Hypothalamus (tissue), 51 donors: ENCODE data around the gene UBASH3B.
"Not testable (repeated sequence)": the region's sequence is repeated elsewhere in the genome, so short reads cannot be mapped to it uniquely, and the experiment has no call there.

ENCODE experiments used
- DNase-seq, 51 donors: peaks; one replicate each; lab custom pipeline; 2025; lab: John Stamatoyannopoulos, UW

UBASH3B gene

DNA sequence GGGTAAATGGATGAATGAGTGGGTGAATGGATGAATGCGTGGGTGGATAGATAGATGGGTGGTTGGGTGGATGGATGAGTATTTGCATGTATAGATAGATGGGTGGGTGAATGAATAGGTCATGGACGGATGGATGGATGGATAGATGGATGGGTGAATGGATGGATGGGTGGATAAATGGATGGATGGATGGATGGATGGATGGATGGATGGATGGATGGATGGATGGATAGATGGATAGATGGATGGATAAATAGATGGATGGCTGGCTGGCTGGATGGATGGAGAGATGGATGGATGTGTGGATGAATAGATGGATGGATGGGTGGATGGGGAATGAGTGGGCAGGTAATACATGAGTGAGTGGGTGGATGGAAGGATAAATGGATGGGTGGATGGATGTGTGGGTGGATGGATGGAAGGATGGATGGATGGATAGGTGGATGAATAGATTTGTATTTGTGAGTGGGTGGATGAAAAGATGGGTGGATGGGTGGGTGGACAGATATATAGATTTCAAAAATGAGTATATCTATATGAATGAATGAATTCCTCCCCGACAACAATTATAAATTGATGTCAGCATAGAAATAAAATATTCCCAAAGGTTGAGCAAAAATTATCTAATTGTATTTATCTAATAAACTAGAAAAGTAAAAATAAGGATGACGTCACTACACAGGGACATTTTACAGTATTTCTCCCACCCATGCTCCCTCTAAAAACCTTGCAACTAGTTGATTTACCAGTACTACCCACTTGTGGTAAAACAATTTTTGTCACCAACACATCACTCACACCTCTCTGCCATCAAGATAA lies 182.2 kb downstream of the UBASH3B start:
- no peak for DNase-seq

DNA sequence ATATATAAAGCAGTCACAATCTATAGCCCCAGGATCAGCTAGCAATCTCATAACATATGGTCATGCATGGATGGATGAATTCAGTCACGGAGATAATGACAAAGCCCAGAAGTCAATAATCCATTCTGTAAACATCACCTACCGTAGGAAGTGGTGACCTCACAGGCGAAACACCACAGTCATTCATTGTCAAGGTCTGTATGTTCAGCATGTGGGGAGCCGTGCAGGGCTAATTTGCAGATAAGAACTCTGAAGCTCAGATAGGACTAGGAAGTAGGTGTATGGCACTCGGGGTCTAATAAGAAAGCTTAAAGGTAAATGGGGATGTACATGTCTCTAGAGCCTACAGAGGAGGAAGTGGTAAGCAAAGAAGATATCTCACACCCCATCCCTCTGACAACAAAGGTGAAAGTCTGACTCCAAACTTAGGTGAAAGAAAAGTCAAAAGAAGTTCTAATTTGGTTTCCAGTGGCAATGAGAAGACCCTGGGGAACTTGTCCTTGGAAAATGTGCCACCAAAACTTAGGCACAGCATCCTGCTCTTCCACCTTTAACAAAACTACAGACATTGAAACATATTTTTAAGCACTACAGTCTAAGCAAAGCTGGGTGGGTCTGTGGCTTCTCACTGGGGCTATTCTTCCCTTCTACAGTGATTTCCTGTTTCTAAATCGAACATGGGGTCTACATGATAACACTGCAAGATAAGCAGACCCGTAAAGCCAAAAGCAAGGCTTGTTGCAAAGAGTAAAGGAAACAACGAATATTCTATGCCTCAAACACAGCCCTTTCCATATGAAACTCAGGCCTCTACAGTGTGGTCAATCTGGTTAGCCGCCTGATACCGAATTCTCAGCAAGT lies 188.0 kb downstream of the UBASH3B start:
- DNase-seq = no peak

DNA sequence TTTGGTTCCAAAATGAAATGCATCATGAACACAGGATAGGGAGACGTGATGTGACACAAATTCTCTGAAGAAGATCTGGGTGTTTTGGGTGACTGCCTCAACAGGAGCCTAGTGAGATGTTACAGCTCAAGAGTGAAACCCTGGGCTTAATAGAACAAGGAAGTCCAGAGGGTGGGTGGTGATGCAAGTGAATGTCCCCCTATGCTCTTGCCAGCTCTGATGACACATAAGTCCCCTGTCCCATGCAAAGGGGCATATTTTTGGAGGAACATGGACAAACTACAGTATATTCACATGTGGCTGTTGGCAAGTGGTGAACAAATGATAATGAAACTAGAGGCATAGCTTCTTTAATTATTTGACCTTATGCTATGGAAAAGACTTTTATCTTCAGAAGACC lies 191.9 kb downstream of the UBASH3B start:
- no peak for DNase-seq

DNA sequence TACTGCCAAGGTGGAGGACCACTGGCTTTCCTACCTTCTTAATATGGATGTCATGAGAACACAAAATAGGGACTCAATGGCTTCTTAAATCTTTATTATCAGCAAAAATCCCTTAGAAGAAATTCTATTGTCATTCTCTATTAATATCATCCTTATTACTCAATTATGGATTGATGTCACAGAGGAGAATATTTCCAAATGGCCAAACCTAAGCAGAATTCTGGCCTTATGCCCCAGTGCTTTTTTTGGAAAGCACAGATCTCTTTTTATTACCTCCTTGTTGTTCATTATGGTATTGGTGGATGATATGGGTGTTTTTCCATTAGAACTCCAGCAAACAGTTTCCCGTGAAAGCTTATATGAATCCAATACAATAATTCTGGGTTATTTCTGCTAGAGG lies 192.7 kb downstream of the UBASH3B start:
- no peak for DNase-seq

DNA sequence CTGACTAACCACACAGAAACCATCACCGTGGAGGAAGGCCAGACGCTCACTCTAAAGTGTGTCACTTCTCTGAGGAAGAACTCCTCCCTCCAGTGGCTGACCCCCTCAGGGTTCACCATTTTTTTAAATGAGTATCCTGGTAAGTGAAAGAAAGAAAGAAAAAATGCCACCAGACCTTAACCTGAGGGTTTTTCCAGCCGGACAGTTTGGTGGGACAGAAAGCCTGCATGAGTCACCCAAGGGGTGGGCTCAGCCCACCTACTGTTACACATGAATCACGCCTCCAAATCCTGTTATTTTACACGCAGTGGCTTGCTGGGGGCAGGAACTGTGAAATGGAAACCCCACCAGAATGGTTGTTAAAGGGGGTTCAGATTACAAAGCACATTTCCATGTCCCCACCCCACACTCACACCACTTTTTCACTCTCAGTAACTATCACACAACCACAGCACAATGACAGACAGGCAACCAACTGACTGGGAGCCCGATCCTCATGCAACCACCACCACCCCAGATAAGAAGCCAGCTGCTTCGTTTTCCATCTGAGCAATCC lies 194.6 kb downstream of the UBASH3B start:
- DNase-seq = no peak

DNA sequence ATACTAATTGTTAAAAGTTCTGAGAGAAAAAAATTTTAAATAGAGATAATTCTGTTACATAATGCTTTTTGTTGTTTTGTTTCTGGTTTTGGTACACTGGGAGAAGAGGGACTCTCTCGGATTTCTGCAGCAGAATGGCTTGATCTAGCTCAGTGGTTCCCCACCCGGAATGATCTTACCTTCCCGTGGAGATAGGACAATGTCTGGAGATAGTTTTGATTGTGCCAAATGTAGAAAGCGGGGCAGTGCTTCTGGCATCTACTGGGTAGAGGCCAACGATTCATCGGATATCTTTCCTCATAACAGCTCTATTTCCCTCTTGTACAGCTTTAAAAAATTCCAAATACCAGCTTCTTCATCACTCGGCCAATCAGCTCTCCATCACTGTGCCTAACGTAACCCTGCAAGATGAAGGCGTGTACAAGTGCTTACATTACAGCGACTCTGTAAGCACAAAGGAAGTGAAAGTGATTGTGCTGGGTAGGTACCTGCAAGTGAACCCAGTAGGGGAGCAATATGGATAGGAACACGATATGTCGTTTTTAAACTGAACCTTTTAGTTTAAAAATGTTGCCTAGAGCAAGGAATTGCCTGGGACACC lies 195.9 kb downstream of the UBASH3B start:
- DNase-seq = no peak

DNA sequence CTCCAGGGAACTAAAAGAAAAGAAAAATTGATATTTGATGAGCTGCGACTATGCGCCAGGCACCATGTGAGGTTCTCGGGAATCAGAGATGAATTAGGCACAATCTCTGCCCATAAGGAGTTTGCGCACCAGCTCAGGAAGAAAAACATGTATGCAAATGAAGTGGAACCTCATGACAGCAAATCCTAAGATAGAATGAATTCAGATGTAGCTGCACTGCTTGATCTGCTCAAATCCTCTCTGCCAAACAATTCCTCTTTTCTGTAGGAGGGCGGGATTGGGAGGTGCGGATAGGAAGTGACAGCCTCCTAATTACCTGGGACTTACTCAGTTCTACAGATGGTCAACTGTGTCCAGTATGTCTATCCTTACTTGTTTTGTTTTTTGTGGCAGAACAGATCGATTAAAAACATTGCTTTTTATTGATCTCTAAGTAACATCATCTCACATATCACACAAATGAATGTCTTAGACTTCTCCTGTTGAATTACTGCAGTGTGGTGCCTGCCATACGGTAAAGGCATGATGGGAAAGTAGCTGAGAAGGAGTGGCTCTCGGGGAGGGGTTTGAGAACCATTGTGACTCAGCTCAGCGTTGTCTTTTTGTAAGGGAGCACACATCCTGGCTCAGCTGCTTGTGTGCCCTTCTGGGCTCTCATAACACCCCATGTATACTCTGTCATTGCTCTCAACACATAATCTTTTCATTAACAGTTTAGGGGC lies 196.7 kb downstream of the UBASH3B start:
- peak in 1 of 51 donors; percentile 74 for DNase-seq

DNA sequence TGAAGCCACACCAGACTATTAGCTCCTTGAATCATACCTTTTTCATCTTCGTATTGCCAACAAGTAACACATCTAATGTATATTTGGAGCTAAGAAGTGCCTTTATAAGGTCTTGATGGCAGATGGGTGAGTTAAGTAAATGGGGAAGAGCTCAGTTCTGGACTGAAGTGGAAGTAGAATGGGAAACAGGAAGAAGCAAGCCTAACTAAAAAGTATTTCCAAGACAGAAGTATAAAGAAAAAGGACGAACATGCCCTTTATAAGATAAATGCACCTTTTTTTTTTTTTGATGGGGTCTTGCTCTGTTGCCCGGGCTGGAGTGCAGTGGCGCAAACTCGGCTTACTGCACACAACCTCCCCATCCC lies 197.3 kb downstream of the UBASH3B start:
- no peak for DNase-seq

DNA sequence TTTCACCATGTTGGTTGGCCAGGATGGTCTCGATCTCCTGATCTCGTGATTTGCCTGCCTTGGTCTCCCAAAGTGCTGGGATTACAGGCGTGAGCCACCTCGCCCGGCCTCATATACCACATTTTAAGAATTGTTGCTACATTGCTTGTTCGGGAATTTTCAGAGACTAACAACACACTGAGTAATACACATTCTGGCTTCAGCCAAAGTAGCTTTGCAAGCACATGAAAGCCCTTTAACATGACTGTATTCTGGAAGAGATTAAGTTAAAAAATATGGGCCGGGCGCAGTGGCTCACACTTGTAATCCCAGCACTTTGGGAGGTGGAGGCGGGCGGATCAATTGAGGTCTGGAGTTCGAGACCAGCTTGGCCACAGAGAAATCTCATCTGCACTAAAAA lies 197.7 kb downstream of the UBASH3B start:
- DNase-seq = no peak

DNA sequence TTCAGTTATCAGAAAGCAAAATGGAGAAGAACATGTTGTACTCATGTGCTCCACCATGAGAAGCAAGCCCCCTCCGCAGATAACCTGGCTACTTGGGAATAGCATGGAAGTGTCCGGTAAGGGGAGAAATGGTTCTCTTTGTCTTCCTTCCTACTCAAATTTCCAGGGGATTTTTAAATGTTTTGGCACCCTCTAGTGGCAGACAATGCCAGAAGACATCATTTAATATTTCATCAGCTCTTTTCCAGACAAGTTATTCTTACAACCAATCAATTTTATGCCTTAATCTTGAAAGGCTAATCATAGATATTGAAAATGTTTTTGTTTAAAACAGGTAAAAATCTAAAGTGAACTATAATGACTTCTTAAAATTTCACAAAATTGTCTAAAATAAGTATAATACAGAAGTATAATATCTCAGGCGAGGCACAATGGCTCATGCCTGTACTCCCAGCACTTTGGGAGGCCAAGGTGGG lies 198.5 kb downstream of the UBASH3B start:
- DNase-seq = peak in 14 of 51 donors; percentile 3 to 83 (median 15)

DNA sequence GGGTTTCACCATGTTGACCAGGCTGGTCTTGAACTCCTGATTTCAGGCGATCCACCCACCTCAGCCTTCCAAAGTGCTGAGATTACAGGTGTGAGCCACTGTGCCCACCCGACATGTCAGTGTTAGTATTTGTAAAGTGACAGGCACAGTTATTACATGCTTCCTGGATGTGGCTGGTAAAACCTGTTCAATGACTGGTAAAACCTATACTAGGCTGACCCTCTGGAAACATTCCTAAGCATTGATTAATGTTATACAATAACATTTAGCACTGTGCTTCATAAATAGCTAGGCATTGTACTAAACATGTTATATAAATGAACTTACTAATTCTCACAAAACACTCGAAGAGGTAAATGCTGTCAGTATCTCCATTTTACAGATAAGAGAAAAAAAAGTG lies 206.1 kb downstream of the UBASH3B start:
- DNase-seq = no peak

DNA sequence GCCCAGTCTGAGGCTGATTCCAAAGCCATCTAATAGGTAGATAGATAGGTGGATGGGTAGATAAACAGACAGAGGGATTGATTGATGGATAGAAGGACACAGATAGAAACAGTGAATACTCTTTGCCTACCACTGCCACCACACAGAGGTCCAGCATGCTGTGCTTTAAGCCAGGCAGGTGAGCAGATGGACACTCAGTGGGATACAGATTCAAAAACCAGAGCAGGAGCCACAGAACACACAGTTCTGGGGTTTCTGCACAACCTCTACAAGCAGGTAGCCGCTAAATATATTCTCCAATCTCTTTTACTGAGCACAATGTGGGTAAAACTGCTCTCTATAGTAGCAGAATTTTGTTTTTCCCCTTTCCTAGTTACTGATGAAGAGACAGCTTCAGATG lies 206.6 kb downstream of the UBASH3B start:
- no peak for DNase-seq

DNA sequence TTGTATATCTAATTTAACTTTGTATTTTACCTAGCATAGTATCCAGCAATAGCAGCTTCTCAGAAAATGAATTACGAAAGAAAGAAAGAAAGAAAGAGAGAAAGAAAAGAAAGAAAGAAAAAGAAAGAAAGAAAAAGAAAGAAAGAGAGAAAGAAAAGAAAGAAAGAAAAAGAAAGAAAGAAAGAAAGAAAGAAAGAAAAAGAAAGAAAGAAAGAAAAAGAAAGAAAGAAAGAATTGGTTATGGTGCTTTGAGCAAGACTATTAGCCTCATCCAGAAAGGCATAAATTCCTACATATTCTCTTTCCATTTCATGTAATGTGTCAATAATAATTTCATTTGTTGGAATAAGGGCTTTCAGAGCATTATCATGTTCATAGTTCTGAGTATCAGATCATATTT lies 207.6 kb downstream of the UBASH3B start:
- DNase-seq = not testable (repeated sequence)

DNA sequence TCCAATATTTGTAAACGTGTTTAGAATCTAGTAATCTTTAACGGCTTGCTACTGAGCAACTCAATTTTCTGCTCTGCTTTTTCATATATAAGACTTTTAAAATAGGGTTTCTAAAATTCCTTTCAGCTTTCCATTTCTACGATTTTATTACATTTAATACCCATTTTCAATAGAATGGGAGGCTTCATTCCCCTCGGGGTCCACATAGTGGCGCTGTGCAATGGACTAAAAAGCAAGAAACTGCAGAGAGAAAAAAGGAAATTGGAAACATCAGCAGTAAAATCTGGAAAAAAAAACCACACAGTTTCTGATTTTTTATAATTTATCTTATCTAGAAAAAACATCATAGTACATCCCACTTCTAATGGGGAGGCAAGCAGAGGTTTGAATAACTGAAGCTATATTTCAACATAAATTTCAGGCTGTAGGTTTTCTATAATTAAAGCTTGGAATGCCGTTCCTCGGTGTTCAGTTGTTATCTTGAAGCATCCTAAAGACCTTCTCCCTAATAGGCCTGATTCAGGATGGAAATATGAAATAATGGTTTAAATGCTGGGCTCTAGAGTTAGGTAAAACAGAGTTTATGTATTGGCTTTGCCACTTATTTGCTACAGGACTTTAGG lies 208.3 kb downstream of the UBASH3B start:
- peak in 14 of 51 donors; percentile 2 to 49 (median 16) for DNase-seq
